NB4 (cell line): ENCODE measurements around the gene GNE.

ENCODE experiments used
- MYC ChIP-seq: IDR thresholded peaks from 2 replicates; pipeline ENCODE4 v1.6.1; 2011; ENCODE audit warnings: low read depth, low read length
- POLR2A ChIP-seq: IDR thresholded peaks from 2 replicates; pipeline ENCODE4 v1.6.1; 2011; ENCODE audit warnings: mild to moderate bottlenecking; ENCODE audit not compliant: insufficient read length; ENCODE audit errors: extremely low read depth
- TF ChIP-seq, protein P1 (sequence below): IDR thresholded peaks from one replicate; pipeline ENCODE4 v1.5.1; 2012; ENCODE audit warnings: low read depth, low read length
- TF ChIP-seq, protein P2 (sequence below): IDR thresholded peaks from 2 replicates; pipeline ENCODE4 v1.6.1; 2011; ENCODE audit warnings: low read depth, low read length

DNA sequence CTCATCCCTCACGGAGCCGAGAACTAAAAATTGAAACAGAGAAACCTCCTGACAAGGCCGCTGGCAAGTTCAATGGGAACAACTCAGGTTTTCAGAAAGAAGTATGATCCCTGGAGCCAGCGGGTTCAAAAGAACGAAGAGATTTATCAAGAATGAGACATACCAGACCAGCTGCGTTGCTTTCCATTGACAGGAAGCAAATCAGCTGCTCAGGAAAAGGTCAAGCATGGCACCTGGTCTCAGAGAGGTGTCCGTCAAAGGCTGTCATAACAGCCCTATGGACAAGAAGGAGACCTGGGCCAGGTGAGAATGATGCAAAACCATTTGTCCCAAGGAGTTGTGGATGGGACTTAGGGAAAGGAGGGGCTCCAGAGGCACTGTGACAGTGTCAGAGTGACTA is 34.9 kb upstream of the GNE start:
- TF ChIP-seq POLR2A (no peak), MYC (no peak)
- TF ChIP-seq, protein P1, sequence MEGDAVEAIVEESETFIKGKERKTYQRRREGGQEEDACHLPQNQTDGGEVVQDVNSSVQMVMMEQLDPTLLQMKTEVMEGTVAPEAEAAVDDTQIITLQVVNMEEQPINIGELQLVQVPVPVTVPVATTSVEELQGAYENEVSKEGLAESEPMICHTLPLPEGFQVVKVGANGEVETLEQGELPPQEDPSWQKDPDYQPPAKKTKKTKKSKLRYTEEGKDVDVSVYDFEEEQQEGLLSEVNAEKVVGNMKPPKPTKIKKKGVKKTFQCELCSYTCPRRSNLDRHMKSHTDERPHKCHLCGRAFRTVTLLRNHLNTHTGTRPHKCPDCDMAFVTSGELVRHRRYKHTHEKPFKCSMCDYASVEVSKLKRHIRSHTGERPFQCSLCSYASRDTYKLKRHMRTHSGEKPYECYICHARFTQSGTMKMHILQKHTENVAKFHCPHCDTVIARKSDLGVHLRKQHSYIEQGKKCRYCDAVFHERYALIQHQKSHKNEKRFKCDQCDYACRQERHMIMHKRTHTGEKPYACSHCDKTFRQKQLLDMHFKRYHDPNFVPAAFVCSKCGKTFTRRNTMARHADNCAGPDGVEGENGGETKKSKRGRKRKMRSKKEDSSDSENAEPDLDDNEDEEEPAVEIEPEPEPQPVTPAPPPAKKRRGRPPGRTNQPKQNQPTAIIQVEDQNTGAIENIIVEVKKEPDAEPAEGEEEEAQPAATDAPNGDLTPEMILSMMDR: no peak
- TF ChIP-seq, protein P2, sequence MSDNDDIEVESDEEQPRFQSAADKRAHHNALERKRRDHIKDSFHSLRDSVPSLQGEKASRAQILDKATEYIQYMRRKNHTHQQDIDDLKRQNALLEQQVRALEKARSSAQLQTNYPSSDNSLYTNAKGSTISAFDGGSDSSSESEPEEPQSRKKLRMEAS: no peak
